Mucosa of gallbladder (tissue), 1 donor: Measurements from ENCODE around the gene OR1A1. TPM values are rescaled to one million over a fixed set of nuclear protein-coding genes. Genes with fewer than 3 reads are reported as not detected.

Experiments
- total RNA-seq: library from RNA; stranded (reverse); gene quantifications from one replicate; pipeline ENCODE4 v1.2.1, GENCODE V29; 2021
- donor health status: DM: no; HTN: no; CAD: no.

The OR1A1 gene
- total RNA-seq, 1 donor from 2014 or later, result not detected

Other genes starting within 250 kb of the OR1A1 start
- not detected for gene OR1D5, start 144.1 kb upstream of the OR1A1 start, total RNA-seq
- not detected for gene OR1D2, start 103.2 kb upstream of the OR1A1 start, total RNA-seq
- not detected for gene OR1G1, start 80.1 kb upstream of the OR1A1 start, total RNA-seq
- not detected for gene OR1A2, start 10.1 kb upstream of the OR1A1 start, total RNA-seq
- 0.81 TPM for gene OR3A1, start 90.7 kb downstream of the OR1A1 start, total RNA-seq
- 3.0 TPM for gene OR3A2, start 178.6 kb downstream of the OR1A1 start, total RNA-seq
- not detected for gene OR1E1, start 190.7 kb downstream of the OR1A1 start, total RNA-seq
- gene OR3A3, start 203.7 kb downstream of the OR1A1 start, total RNA-seq, result not detected
- gene OR1E2, start 226.2 kb downstream of the OR1A1 start, total RNA-seq, result not detected